Measurements from ENCODE around the gene ZKSCAN1. TPM values are rescaled to one million over a fixed set of nuclear protein-coding genes. Genes with fewer than 3 reads are reported as not detected.

ZKSCAN1 gene
- total and polyA plus RNA-seq, 2 experiments from 2014 or later, result 11.8 to 19.4 TPM

GRCh38 chr7:100074841-100075240, 59.4 kb downstream of the ZKSCAN1 start (continued):
- no peak for TF ChIP-seq ZNF462 (CRISPR knock-in tag; IDR thresholded peaks at IDR 0.05)
- no peak for TF ChIP-seq ZNF114 (CRISPR knock-in tag; IDR thresholded peaks at IDR 0.05)
- TF ChIP-seq EZH2 (IDR thresholded peaks at IDR 0.05; ENCODE audit: low read depth, unreplicated experiment), result no peak
- no peak for TF ChIP-seq STAT1 (IDR thresholded peaks at IDR 0.05; ENCODE audit: unreplicated experiment)

GRCh38 chr7:100075418-100075817, 60.0 kb downstream of the ZKSCAN1 start:
- no peak for TF ChIP-seq JUNB (IDR thresholded peaks at IDR 0.05; ENCODE audit: unreplicated experiment)
- no peak for TF ChIP-seq EZH2 (IDR thresholded peaks at IDR 0.05; ENCODE audit: low read depth, unreplicated experiment)
- TF ChIP-seq EZH2phosphoT487 (IDR thresholded peaks at IDR 0.05; ENCODE audit: unreplicated experiment), result no peak
- DNase-seq (ENCODE audit: low spot score) (no peak), ATAC-seq (no peak)
- H3K4me3 Mint-ChIP-seq, result no peak overlapping the region; the same call in 2 of the 3 replicates
- Histone ChIP-seq H3K9me2 (ENCODE audit: insufficient read depth) (no peaks in the 10 kb centered on the region), H3K27ac (ENCODE audit: low read depth) (no peak overlapping the region), H2AFZ (no peak overlapping the region), H3K36me3 (ENCODE audit: insufficient read depth) (peaks cover 95% of the 10 kb centered on the region), H3K27me3 (ENCODE audit: insufficient read depth) (0 out of 2 replicates have a peak, but pooled peaks cover 4% of the 10 kb centered on the region), H3K4me1 (ENCODE audit: insufficient read depth) (peaks cover 7% of the 10 kb centered on the region; the same call in 1 of the 2 replicates), H3K79me2 (replicated peaks; ENCODE audit: insufficient read depth) (peaks cover 61% of the 10 kb centered on the region), H3K4me2 (no peak overlapping the region), H3K4me3 (no peak overlapping the region), H4K20me1 (replicated peaks; ENCODE audit: insufficient read depth) (peaks cover 22% of the 10 kb centered on the region), H3F3A (replicated peaks; ENCODE audit: low read depth) (peaks cover 54% of the 10 kb centered on the region)
- peaks cover 8% of the 10 kb centered on the region; the same call in 2 of the 3 replicates for H3K4me1 Mint-ChIP-seq
- H3K27me3 Mint-ChIP-seq (ENCODE audit: insufficient read depth, low read depth, poor library complexity), result peaks cover 26% of the 10 kb centered on the region
- peaks cover 73% of the 10 kb centered on the region for H3K9me3 Mint-ChIP-seq
- H3K36me3 Mint-ChIP-seq (ENCODE audit: low read depth), result peaks cover 99% of the 10 kb centered on the region
- no peak overlapping the region for H3K27ac Mint-ChIP-seq

Data from GM23338 (cell line).